HG03135 (cell line): ENCODE results near the gene EPHB3.
"Not testable (repeated sequence)": the region's sequence is repeated elsewhere in the genome, so short reads cannot be mapped to it uniquely, and the experiment has no call there.

Experiments used
- ATAC-seq: cut with Tn5 transposase; IDR thresholded peaks from one replicate; pipeline ENCODE4 v1.9.1; 2021; ENCODE audit warnings: mild to moderate bottlenecking, moderate library complexity; ENCODE audit not compliant: unreplicated experiment

EPHB3 gene

GRCh38 chr3:184619787-184620430 lies 58.3 kb downstream of the EPHB3 start:
- ATAC-seq = no peak

- ATAC-seq = no peak
Measured at GRCh38 chr3:184620475-184621119, 59.0 kb downstream of the EPHB3 start.

- ATAC-seq = not testable (repeated sequence)
Measured at GRCh38 chr3:184622156-184622555, 60.6 kb downstream of the EPHB3 start.

DNA sequence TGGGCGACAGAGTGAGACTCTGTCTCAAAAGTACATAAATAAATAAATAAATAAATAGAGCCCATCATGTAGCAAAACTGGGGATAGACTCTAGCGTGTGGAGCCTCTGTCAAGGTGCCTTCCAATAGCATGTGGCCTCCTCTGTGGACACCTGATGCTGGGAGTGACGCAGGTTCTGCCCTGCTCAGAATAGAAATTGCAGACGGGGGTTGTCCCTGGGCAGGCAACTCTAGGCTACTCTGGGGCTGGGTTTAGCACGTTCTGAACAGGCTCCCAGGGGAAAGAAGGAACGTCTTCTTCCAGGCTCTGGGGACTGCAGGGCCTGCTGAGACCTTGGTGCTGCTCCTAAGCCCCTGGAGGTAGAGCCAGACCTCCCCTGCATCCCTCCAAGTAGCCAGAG lies 65.3 kb downstream of the EPHB3 start:
- no peak for ATAC-seq

- no peak for ATAC-seq
Measured at GRCh38 chr3:184629555-184630160, 68.1 kb downstream of the EPHB3 start.

- ATAC-seq = no peak
Measured at GRCh38 chr3:184630861-184631471, 69.4 kb downstream of the EPHB3 start.

- no peak for ATAC-seq
Measured at GRCh38 chr3:184631472-184631861, 69.9 kb downstream of the EPHB3 start.
